ENCODE measurements around the gene TSC2.
"Not testable (repeated sequence)": the region's sequence is repeated elsewhere in the genome, so short reads cannot be mapped to it uniquely, and the experiment has no call there.

The TSC2 gene

DNA sequence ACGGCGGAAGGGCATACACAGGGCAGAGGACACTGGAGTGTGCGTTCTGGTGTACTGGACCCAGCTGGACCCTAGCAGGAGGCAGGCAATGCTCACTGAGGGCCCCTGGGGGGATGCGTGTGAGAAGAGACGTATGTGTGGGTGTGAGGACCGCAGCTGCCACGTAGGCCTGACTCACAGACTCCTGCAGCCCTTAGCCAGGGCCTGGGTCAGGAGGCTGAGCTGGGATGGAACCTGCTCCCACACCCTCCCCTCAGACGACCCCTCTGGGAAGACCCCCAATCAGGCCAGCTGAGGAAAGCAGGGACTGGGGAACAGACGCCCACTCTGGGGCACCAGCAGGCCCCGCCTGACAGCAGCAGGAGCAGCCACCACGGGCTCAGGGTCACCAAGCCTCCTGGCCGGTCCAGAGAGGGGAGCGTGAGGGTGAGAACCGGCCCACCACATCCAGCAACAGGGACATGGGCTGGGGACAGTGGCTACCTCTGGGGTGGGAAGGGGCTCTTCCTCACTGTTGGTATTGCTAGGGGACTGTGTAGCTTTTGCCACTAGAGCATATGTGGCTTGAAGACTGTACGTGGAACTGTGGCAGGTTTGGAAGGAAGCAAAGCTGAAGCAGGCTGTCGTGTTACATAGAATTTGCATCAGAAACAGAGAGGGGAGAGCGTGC is 59.5 kb downstream of the TSC2 start:
- H3K4me3 ChIP-seq (ENCODE audit: low read length in 2 of 2); H3K4me1 ChIP-seq (ENCODE audit: control insufficient read depth, insufficient read depth, low read length); H3K9ac ChIP-seq (ENCODE audit: low read length in 2 of 2); H3K9me3 ChIP-seq (ENCODE audit: control insufficient read depth in 2 of 2, low read length in 2 of 2); H3K27me3 ChIP-seq (ENCODE audit: control insufficient read depth in 1 of 2, insufficient read depth in 2 of 2, low read length in 2 of 2); H3K27ac ChIP-seq (ENCODE audit: low read length): not testable (repeated sequence)
- H3K36me3 ChIP-seq (ENCODE audit: control insufficient read depth in 2 of 2, insufficient read depth in 2 of 2, low read length in 2 of 2), result peaks cover 0 to 14% of the 10 kb centered on the region in 2 donors

DNA sequence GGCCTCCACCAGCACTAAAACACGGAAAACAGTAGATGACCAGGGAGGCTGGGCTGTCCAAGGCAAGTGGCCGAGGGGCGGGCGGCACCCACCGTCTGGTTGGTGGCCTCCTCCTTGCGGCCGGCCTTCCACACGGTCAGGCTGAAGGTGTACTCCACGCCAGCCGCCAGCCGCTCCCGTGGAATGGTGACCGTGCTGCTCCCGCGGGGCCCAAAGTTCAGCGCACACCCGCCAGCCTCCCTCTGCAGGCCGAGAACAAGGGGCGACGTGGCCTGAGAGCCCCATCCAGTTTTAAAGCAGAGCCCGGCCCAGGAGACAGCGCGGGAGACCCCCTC is 60.0 kb downstream of the TSC2 start:
- H3K4me1 ChIP-seq (ENCODE audit: control insufficient read depth, insufficient read depth, low read length); H3K4me3 ChIP-seq (ENCODE audit: low read length in 2 of 2); H3K27me3 ChIP-seq (ENCODE audit: control insufficient read depth in 1 of 2, insufficient read depth in 2 of 2, low read length in 2 of 2); H3K27ac ChIP-seq (ENCODE audit: low read length); H3K9me3 ChIP-seq (ENCODE audit: control insufficient read depth in 2 of 2, low read length in 2 of 2); H3K9ac ChIP-seq (ENCODE audit: low read length in 2 of 2): not testable (repeated sequence)
- peaks cover 0 to 11% of the 10 kb centered on the region in 2 donors for H3K36me3 ChIP-seq (ENCODE audit: control insufficient read depth in 2 of 2, insufficient read depth in 2 of 2, low read length in 2 of 2)

DNA sequence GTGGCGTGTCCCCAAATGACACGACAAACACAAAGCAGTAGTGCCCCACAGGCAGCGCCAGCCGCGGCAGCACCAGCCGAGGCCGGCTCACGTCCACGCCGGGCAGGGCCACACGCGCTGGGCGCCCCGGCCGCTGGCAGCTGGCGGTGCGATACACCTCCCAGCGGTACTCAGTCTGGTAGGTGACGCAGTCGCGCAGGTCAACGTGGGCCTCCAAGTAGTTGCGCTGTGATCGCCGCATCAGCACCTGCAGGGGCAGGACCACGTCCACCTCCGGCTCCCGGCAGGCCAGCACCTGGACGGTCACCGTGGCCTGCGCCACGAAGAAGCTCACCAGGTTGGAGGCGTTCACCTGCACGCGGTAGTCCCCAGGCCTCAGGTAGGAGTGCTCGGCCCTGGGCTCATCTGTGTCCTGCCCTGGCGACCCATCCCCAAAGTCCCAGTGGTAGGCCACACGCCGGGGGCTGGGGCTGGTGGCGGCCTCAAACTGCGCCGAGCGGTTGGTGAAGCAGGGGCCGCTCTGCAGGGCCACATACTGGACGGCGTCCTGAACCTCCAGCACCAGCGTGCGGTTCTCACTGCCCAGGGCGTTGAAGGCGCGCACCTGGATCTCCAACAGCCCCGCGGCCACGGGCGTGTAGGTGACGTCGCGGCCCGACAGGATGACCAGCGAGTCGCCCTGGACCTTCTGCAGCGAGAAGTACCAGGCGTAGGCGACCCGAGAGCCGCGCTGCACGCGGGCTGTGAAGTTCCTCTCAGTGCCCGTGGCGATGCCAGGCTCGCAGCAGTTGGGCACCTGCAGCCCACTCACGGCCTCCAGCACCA is 60.9 kb downstream of the TSC2 start:
- H3K4me3 ChIP-seq (ENCODE audit: low read length in 2 of 2); H3K27me3 ChIP-seq (ENCODE audit: control insufficient read depth in 1 of 2, insufficient read depth in 2 of 2, low read length in 2 of 2); H3K9ac ChIP-seq (ENCODE audit: low read length in 2 of 2); H3K9me3 ChIP-seq (ENCODE audit: control insufficient read depth in 2 of 2, low read length in 2 of 2); H3K4me1 ChIP-seq (ENCODE audit: control insufficient read depth, insufficient read depth, low read length); H3K27ac ChIP-seq (ENCODE audit: low read length): not testable (repeated sequence)
- peaks cover 0 to 11% of the 10 kb centered on the region in 2 donors for H3K36me3 ChIP-seq (ENCODE audit: control insufficient read depth in 2 of 2, insufficient read depth in 2 of 2, low read length in 2 of 2)

DNA sequence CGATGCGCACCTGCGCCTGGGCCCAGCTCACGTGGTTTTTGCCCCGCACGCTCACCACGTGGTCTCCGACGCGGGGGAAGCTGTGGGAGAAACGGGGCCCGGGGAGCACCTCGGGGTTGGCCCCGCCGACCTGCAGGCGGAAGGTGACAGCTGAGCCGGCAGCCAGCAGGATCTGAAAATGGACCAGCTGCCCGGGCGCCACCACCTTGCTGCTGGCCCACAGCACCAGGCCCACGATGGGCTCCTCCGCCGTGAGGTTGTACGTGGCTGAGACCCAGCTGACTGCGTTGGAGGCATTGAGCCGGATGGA is 61.4 kb downstream of the TSC2 start:
- not testable (repeated sequence) for H3K27me3 ChIP-seq (ENCODE audit: control insufficient read depth in 1 of 2, insufficient read depth in 2 of 2, low read length in 2 of 2); H3K9me3 ChIP-seq (ENCODE audit: control insufficient read depth in 2 of 2, low read length in 2 of 2); H3K27ac ChIP-seq (ENCODE audit: low read length); H3K9ac ChIP-seq (ENCODE audit: low read length in 2 of 2); H3K4me3 ChIP-seq (ENCODE audit: low read length in 2 of 2); H3K4me1 ChIP-seq (ENCODE audit: control insufficient read depth, insufficient read depth, low read length)
- peaks cover 0 to 11% of the 10 kb centered on the region in 2 donors for H3K36me3 ChIP-seq (ENCODE audit: control insufficient read depth in 2 of 2, insufficient read depth in 2 of 2, low read length in 2 of 2)

DNA sequence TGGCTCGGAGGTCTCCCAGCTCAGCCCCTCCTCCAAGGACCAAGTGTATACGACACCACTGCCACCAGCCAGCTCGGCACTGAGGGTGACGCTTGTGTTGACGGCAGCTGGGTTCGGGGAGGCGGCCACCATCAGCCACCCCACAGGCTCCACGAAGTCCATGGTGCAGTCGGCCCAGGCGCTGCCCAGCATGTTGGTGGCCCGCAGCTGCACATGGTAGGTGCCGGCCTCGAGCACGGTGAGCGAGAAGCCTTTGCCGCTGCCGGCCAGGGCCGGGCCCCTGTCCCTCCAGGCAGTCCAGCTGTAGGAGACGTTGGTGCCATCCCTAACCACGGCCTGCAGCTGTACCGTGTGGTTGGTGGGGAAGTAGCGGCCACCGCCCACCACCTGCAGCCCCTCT is 62.1 kb downstream of the TSC2 start:
- H3K27ac ChIP-seq (ENCODE audit: low read length); H3K4me3 ChIP-seq (ENCODE audit: low read length in 2 of 2); H3K9ac ChIP-seq (ENCODE audit: low read length in 2 of 2); H3K27me3 ChIP-seq (ENCODE audit: control insufficient read depth in 1 of 2, insufficient read depth in 2 of 2, low read length in 2 of 2); H3K9me3 ChIP-seq (ENCODE audit: control insufficient read depth in 2 of 2, low read length in 2 of 2); H3K4me1 ChIP-seq (ENCODE audit: control insufficient read depth, insufficient read depth, low read length): not testable (repeated sequence)
- H3K36me3 ChIP-seq (ENCODE audit: control insufficient read depth in 2 of 2, insufficient read depth in 2 of 2, low read length in 2 of 2), result peaks cover 0 to 11% of the 10 kb centered on the region in 2 donors

DNA sequence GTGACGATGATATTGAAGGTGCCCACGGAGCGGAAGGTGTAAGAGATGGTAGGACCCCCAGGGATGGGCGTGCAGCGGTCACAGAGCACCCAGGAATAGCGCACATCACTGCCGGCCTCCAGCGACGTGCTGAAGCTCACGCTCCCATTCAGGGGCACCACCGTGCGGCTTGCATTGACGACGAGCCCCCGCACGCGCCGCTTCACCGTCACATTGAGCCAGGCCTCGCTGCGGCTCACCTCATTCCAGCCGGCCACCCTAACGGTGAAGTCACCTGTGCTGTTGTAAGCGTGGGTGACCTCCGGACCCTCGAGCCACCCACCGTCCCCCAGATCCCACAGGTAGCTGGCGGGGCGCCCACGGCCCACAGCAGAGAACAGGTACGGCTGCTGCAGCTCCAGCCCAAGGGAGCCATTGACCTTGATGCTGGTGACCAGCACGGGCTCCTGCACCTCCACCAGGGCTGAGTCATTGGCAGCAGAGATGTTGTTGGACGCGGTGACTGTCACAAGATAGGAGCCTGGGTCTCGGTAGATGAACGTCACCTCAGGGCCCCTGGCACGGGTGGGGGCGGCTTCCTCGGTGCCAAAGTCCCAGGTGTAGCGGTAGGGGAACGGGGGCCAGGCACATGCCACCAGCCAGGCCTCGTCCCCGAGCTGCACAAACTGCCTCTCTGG is 62.7 kb downstream of the TSC2 start:
- not testable (repeated sequence) for H3K9me3 ChIP-seq (ENCODE audit: control insufficient read depth in 2 of 2, low read length in 2 of 2); H3K27ac ChIP-seq (ENCODE audit: low read length); H3K9ac ChIP-seq (ENCODE audit: low read length in 2 of 2); H3K4me3 ChIP-seq (ENCODE audit: low read length in 2 of 2); H3K27me3 ChIP-seq (ENCODE audit: control insufficient read depth in 1 of 2, insufficient read depth in 2 of 2, low read length in 2 of 2); H3K4me1 ChIP-seq (ENCODE audit: control insufficient read depth, insufficient read depth, low read length)
- H3K36me3 ChIP-seq (ENCODE audit: control insufficient read depth in 2 of 2, insufficient read depth in 2 of 2, low read length in 2 of 2), result peaks cover 0 to 11% of the 10 kb centered on the region in 2 donors

DNA sequence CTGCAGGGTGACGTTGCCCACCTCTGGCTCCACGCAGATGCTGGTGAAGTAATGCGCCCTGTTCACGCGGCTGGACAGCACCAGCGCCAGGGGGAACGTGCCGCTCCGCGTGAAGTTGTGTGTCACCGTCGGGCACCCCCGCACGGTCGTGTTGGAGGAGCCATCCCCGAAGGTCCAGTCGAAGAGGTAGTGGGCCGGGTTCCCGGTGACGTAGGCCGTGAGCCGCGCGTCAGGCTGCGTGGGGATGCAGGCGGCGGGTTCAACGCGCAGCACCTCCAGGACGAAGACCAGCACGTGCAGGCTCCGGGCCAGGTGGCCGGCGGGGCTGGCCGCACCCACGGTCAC is 63.2 kb downstream of the TSC2 start:
- H3K36me3 ChIP-seq (ENCODE audit: control insufficient read depth in 2 of 2, insufficient read depth in 2 of 2, low read length in 2 of 2); H3K27me3 ChIP-seq (ENCODE audit: control insufficient read depth in 1 of 2, insufficient read depth in 2 of 2, low read length in 2 of 2); H3K9ac ChIP-seq (ENCODE audit: low read length in 2 of 2); H3K4me3 ChIP-seq (ENCODE audit: low read length in 2 of 2); H3K9me3 ChIP-seq (ENCODE audit: control insufficient read depth in 2 of 2, low read length in 2 of 2); H3K4me1 ChIP-seq (ENCODE audit: control insufficient read depth, insufficient read depth, low read length); H3K27ac ChIP-seq (ENCODE audit: low read length): not testable (repeated sequence)

DNA sequence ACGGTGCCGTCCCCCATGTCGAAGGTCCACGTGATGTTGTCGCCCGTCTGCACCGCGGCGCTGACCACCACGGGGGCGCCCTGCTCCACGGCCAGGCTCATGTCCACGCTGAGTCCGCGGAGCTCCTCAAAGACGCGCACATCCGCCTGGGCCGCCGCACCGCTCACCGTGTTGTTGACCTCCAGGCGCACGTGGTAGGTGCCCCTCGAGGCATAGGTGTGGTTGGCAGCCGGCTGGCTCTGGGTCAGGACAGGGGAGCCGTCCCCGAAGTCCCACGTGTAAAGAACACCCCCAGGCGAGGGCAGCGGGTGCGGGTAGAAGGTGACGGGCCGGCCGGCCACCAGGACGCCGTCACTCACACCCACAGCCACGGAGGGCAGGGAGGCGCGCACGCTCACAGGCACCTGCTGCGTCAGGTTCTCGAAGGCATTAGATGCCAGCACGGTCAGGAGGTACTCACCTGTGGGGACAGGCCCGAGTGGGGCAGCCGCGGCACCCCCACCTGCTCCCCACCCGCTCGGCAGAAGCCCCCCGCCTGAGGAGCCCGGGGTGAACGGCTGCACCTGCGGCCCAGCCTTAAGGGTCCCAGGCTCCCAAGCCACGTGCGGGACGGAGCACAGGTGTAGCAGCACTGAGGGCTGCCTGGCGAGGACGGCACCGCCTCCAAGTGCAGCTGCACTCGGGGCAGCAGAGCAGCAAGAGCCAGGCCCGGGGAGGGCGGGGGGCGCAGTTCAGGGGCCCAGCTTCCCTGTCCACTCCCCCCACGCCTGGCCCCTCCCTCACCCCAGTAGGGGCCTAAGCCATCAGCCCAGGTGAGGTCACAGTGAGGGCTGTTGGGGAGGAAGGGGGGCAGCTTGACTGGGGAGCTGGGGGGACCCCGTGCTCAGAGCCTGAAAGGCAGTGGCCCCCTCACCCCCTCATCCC is 63.9 kb downstream of the TSC2 start:
- not testable (repeated sequence) for H3K9me3 ChIP-seq (ENCODE audit: control insufficient read depth in 2 of 2, low read length in 2 of 2); H3K9ac ChIP-seq (ENCODE audit: low read length in 2 of 2); H3K4me1 ChIP-seq (ENCODE audit: control insufficient read depth, insufficient read depth, low read length); H3K27me3 ChIP-seq (ENCODE audit: control insufficient read depth in 1 of 2, insufficient read depth in 2 of 2, low read length in 2 of 2); H3K36me3 ChIP-seq (ENCODE audit: control insufficient read depth in 2 of 2, insufficient read depth in 2 of 2, low read length in 2 of 2); H3K27ac ChIP-seq (ENCODE audit: low read length); H3K4me3 ChIP-seq (ENCODE audit: low read length in 2 of 2)

DNA sequence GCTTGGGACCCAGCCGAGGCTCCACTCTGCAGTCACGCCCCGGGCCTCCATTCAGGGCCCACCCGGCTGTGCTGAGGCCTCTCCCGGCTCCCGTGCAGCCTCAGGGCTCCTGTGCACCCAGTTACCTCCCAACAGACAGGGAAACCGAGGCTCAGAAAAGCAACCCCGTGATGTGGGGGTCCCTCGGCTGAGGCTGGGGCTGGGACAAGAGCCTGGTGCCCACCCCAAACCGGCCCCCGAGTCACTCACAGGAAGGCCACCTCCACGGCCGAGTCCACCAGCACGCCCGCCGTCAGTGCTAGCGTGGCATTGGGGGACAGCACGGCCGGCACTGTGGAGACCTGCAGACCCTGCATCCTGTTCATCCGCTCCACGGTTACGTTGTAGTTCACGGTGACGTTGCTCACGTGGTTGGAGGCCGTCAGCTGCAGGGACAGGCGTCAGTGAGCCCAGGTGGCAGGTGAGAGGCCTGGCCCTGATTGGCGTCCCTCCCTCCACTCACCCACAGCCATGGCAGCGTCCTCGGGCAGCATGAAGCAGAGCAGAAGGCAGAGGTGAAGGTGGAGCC is 64.8 kb downstream of the TSC2 start:
- H3K4me1 ChIP-seq (ENCODE audit: control insufficient read depth, insufficient read depth, low read length); H3K9me3 ChIP-seq (ENCODE audit: control insufficient read depth in 2 of 2, low read length in 2 of 2); H3K4me3 ChIP-seq (ENCODE audit: low read length in 2 of 2); H3K27me3 ChIP-seq (ENCODE audit: control insufficient read depth in 1 of 2, insufficient read depth in 2 of 2, low read length in 2 of 2); H3K9ac ChIP-seq (ENCODE audit: low read length in 2 of 2); H3K27ac ChIP-seq (ENCODE audit: low read length); H3K36me3 ChIP-seq (ENCODE audit: control insufficient read depth in 2 of 2, insufficient read depth in 2 of 2, low read length in 2 of 2): not testable (repeated sequence)

DNA sequence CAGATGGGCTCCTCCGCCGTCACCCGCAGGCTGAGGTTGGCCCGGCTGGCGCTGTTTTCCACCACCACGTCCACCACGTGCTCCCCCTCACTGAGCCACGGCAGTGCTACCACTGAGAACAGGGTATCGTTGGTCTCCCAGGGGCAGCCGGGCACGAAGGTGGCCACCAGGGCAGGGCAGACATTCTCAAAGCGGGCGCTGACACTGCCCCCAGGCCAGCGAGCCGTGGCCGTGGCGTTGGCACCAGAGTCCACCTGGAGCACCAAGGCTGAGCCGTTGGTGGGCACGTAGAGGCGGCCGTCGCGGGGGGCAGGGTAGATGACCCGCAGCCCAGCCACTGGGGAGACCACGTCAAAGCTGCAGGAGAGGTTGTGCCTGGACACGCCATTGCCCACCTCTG is 66.4 kb downstream of the TSC2 start:
- H3K4me1 ChIP-seq (ENCODE audit: control insufficient read depth, insufficient read depth, low read length); H3K27me3 ChIP-seq (ENCODE audit: control insufficient read depth in 1 of 2, insufficient read depth in 2 of 2, low read length in 2 of 2); H3K9me3 ChIP-seq (ENCODE audit: control insufficient read depth in 2 of 2, low read length in 2 of 2); H3K9ac ChIP-seq (ENCODE audit: low read length in 2 of 2); H3K27ac ChIP-seq (ENCODE audit: low read length); H3K4me3 ChIP-seq (ENCODE audit: low read length in 2 of 2); H3K36me3 ChIP-seq (ENCODE audit: control insufficient read depth in 2 of 2, insufficient read depth in 2 of 2, low read length in 2 of 2): not testable (repeated sequence)

Data from stomach smooth muscle (tissue), 2 donors.